Suppressor macrophage treated with lipopolysaccharide for 4 hours (primary cell): ENCODE data around the gene WIPF3.

Source experiments
- DNase-seq: peaks from one replicate; pipeline ENCODE4 v3.0.0-alpha.2; 2020

WIPF3 gene

GRCh38 chr7:29918850-29919249, 112.5 kb downstream of the WIPF3 start:
- DNase-seq, result no peak

- DNase-seq, result no peak
These were observed 113.5 kb downstream of the WIPF3 start for GRCh38 chr7:29919790-29920189.

GRCh38 chr7:29920491-29920890, 114.2 kb downstream of the WIPF3 start:
- DNase-seq, result no peak

GRCh38 chr7:29921404-29922010, 115.2 kb downstream of the WIPF3 start:
- DNase-seq, result peak; percentile 71

- DNase-seq, result no peak
These were observed 116.8 kb downstream of the WIPF3 start for GRCh38 chr7:29922921-29923700.

- DNase-seq, result no peak
These were observed 117.7 kb downstream of the WIPF3 start for GRCh38 chr7:29924006-29924405.

- DNase-seq, result no peak
These were observed 118.4 kb downstream of the WIPF3 start for GRCh38 chr7:29924684-29925083.

GRCh38 chr7:29926216-29926615, 119.9 kb downstream of the WIPF3 start:
- no peak for DNase-seq

GRCh38 chr7:29926741-29927140, 120.4 kb downstream of the WIPF3 start:
- DNase-seq, result no peak

- DNase-seq, result no peak
These were observed 122.9 kb downstream of the WIPF3 start for GRCh38 chr7:29929018-29929807.

GRCh38 chr7:29935111-29935510, 128.8 kb downstream of the WIPF3 start:
- DNase-seq, result no peak

GRCh38 chr7:29937132-29937531, 130.8 kb downstream of the WIPF3 start:
- no peak for DNase-seq

- DNase-seq, result no peak
These were observed 133.9 kb downstream of the WIPF3 start for GRCh38 chr7:29940199-29940598.

GRCh38 chr7:29945259-29945809, 139.0 kb downstream of the WIPF3 start:
- no peak for DNase-seq

GRCh38 chr7:29946428-29947186, 140.3 kb downstream of the WIPF3 start:
- peak; percentile 55 for DNase-seq

GRCh38 chr7:29948587-29948986, 142.3 kb downstream of the WIPF3 start:
- DNase-seq, result no peak

GRCh38 chr7:29950480-29950879, 144.2 kb downstream of the WIPF3 start:
- no peak for DNase-seq

GRCh38 chr7:29951206-29951605, 144.9 kb downstream of the WIPF3 start:
- DNase-seq, result no peak

- peak; percentile 34 for DNase-seq
These were observed 147.5 kb downstream of the WIPF3 start for GRCh38 chr7:29953726-29954347.

GRCh38 chr7:29955075-29955792, 148.9 kb downstream of the WIPF3 start:
- DNase-seq, result no peak

GRCh38 chr7:29955799-29956486, 149.6 kb downstream of the WIPF3 start:
- peak; percentile 41 for DNase-seq
